Astrocyte (in vitro differentiated cells and primary cell): ENCODE data around the gene PPP1R14D. TPM values are rescaled to one million over a fixed set of nuclear protein-coding genes. Genes with fewer than 3 reads are reported as not detected.

Experiments
- DNase-seq: peaks from one replicate; pipeline ENCODE4 v3.0.0-alpha.2; 2010; ENCODE audit warnings: low read depth
- FAIRE-seq: peaks from 2 replicates; lab custom pipeline; 2011; peaks lifted over from hg19 to GRCh38; lab: Jason Lieb, UNC
- H2AFZ ChIP-seq: 2 replicates; pipeline ENCODE4 v1.6.0; 2012; ENCODE audit warnings: low read depth, low read length, inconsistent platforms
- H3K27ac ChIP-seq: 2 replicates; pipeline ENCODE4 v1.5.1; 2011; ENCODE audit warnings: low read depth, low read length, inconsistent platforms
- H3K27me3 ChIP-seq: 2 replicates; pipeline ENCODE4 v1.6.0; 2011; ENCODE audit warnings: low read length, inconsistent platforms; ENCODE audit not compliant: insufficient read depth
- H3K36me3 ChIP-seq: 2 replicates; pipeline ENCODE4 v1.5.1; 2011; ENCODE audit warnings: low read length, inconsistent platforms; ENCODE audit not compliant: insufficient read depth
- H3K4me1 ChIP-seq: 2 replicates; pipeline ENCODE4 v1.5.1; 2011; ENCODE audit warnings: low read length, inconsistent platforms; ENCODE audit not compliant: insufficient read depth
- H3K4me2 ChIP-seq: 2 replicates; pipeline ENCODE4 v1.6.0; 2012; ENCODE audit warnings: low read length, inconsistent platforms
- H3K4me3 ChIP-seq: 2 replicates; pipeline ENCODE4 v1.5.1; 2011; ENCODE audit warnings: low read depth, mild to moderate bottlenecking, low read length, inconsistent platforms; ENCODE audit not compliant: insufficient read depth
- H3K79me2 ChIP-seq: 2 replicates; pipeline ENCODE4 v1.6.0; 2012; ENCODE audit warnings: mild to moderate bottlenecking, low read length, inconsistent platforms; ENCODE audit not compliant: insufficient read depth
- H3K9ac ChIP-seq: 2 replicates; pipeline ENCODE4 v1.6.0; 2012; ENCODE audit warnings: mild to moderate bottlenecking, low read length, inconsistent platforms
- H3K9me3 ChIP-seq: 2 replicates; pipeline ENCODE4 v1.5.1; 2012; ENCODE audit warnings: low read depth, mild to moderate bottlenecking, low read length, inconsistent platforms; ENCODE audit not compliant: insufficient read depth
- H4K20me1 ChIP-seq: 2 replicates; pipeline ENCODE4 v1.6.0; 2012; ENCODE audit warnings: low read length, inconsistent platforms; ENCODE audit not compliant: insufficient read depth
- H3K27ac Mint-ChIP-seq: one replicate; pipeline ENCODE4 v1.8.0; 2021; ENCODE audit warnings: mild to moderate bottlenecking, mixed read lengths; ENCODE audit not compliant: unreplicated experiment
- H3K27me3 Mint-ChIP-seq: one replicate; pipeline ENCODE4 v1.8.0; 2021; ENCODE audit warnings: low read depth, mixed read lengths; ENCODE audit not compliant: unreplicated experiment
- H3K36me3 Mint-ChIP-seq: one replicate; pipeline ENCODE4 v1.8.0; 2021; ENCODE audit warnings: low read depth, mixed read lengths; ENCODE audit not compliant: unreplicated experiment
- H3K4me1 Mint-ChIP-seq: one replicate; pipeline ENCODE4 v1.8.0; 2021; ENCODE audit warnings: low read depth, mixed read lengths; ENCODE audit not compliant: unreplicated experiment
- H3K4me3 Mint-ChIP-seq: one replicate; pipeline ENCODE4 v1.8.0; 2021; ENCODE audit warnings: mild to moderate bottlenecking, moderate library complexity, mixed read lengths; ENCODE audit not compliant: unreplicated experiment
- H3K9me3 Mint-ChIP-seq: one replicate; pipeline ENCODE4 v1.8.0; 2021; ENCODE audit warnings: mild to moderate bottlenecking, mixed read lengths; ENCODE audit not compliant: unreplicated experiment
- CTCF ChIP-seq: IDR thresholded peaks from 2 replicates; pipeline ENCODE4 v1.5.1; 2011; ENCODE audit warnings: low read depth, mild to moderate bottlenecking, inconsistent platforms, low read length, moderate library complexity; ENCODE audit not compliant: insufficient read depth
- EZH2 ChIP-seq: IDR thresholded peaks from 2 replicates; pipeline ENCODE4 v1.6.1; 2012; ENCODE audit warnings: mild to moderate bottlenecking, low read length, inconsistent platforms; ENCODE audit not compliant: insufficient read depth
- total RNA-seq: library from RNA; stranded (reverse); gene quantifications from 2 replicates; pipeline ENCODE4 v1.2.1, GENCODE V29; 2021

Gene PPP1R14D
- total RNA-seq, 1 donor from 2014 or later = not detected

DNA sequence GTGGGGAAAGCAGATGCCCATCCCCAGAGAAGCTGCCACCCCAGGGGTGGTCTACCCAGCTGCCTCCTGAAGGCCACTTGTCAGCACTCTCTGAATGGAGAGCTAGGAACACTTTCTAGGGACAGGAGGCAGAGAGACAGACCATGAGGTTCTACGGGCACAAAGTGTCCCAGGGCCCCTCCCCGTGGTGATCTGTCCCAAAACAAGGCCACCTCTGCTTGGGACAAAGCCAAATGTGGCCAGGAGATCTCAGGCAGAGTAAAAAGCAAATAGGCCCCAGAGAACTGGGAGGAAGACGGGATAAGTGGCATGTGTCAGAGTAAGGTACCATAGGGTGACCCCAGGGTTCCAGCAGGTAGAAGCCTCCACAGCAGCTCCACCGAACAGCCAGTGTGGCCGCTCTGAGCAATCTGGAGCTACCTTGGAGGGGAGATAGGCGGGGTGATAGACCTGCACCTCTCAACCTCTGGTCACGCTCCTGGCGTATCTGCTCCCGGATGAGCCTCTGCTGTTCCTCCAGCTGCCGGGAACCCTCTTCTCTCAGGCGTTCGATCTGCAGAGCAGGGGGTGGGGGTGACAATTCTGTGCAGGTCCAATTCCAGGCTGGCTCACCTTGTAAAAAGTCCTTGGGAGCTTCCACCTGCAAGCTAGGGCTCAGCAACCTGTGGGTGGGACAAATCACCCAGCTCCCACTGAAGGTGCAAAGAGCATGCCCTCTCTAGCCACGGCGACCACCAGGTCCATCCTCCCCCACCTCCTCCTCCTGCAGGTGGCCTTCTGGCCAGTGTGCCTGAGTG lies 52.6 kb downstream of the PPP1R14D start:
- Histone ChIP-seq H4K20me1 (peaks cover 7% of the 10 kb centered on the region), H3K4me2 (no peak overlapping the region), H3K9me3 (no peaks in the 10 kb centered on the region), H2AFZ (no peak overlapping the region), H3K9ac (no peak overlapping the region), H3K27ac (no peak overlapping the region), H3K4me1 (peaks cover 5% of the 10 kb centered on the region), H3K36me3 (peaks cover 27% of the 10 kb centered on the region), H3K4me3 (no peak overlapping the region), H3K79me2 (no peaks in the 10 kb centered on the region), H3K27me3 (no peaks in the 10 kb centered on the region)
- Mint-ChIP-seq H3K4me1 (peaks cover 6% of the 10 kb centered on the region), H3K9me3 (no peaks in the 10 kb centered on the region), H3K36me3 (peaks cover 20% of the 10 kb centered on the region), H3K4me3 (no peak overlapping the region), H3K27me3 (no peaks in the 10 kb centered on the region), H3K27ac (no peak overlapping the region)
- FAIRE-seq (no peak), DNase-seq (no peak)
- no peak for TF ChIP-seq EZH2
- TF ChIP-seq CTCF = no peak

DNA sequence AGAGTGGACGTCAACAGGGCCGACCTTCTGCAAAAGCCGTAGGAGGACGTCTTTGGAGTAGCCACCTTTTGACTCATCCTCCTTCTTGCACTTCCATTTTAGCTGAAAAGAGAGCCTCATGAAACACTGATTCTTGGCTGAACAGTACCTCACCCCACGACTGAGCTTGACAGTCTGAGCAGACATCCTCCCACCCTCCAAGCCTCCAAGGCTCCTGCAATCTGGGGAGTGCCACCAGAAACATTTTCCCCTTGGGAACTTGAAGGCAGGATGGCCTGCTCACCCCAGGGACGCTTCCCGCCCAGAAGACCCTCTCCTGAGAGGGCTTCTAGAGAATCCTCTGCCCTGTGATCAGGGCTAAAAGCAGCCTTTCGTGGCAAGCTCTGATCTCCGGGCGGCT lies 53.5 kb downstream of the PPP1R14D start:
- peaks cover 8% of the 10 kb centered on the region for H3K4me1 Mint-ChIP-seq
- H3K27ac ChIP-seq = no peak overlapping the region
- no peak overlapping the region for H3K4me2 ChIP-seq
- no peak overlapping the region for H3K27ac Mint-ChIP-seq
- no peak for DNase-seq
- no peaks in the 10 kb centered on the region for H3K79me2 ChIP-seq
- no peaks in the 10 kb centered on the region for H3K9me3 ChIP-seq
- no peak overlapping the region for H3K9ac ChIP-seq
- peaks cover 20% of the 10 kb centered on the region for H3K36me3 Mint-ChIP-seq
- peaks cover 7% of the 10 kb centered on the region for H3K4me1 ChIP-seq
- H3K36me3 ChIP-seq = peaks cover 25% of the 10 kb centered on the region
- H3K27me3 ChIP-seq = no peaks in the 10 kb centered on the region
- no peaks in the 10 kb centered on the region for H3K27me3 Mint-ChIP-seq
- H4K20me1 ChIP-seq = peaks cover 12% of the 10 kb centered on the region
- no peak overlapping the region for H3K4me3 Mint-ChIP-seq
- no peak overlapping the region for H2AFZ ChIP-seq
- no peak for TF ChIP-seq EZH2
- TF ChIP-seq CTCF = no peak
- H3K4me3 ChIP-seq = no peak overlapping the region
- no peaks in the 10 kb centered on the region for H3K9me3 Mint-ChIP-seq
- no peak for FAIRE-seq

GRCh38 chr15:40773902-40774301 lies 54.6 kb downstream of the PPP1R14D start:
- no peaks in the 10 kb centered on the region for H3K27me3 ChIP-seq
- no peak overlapping the region for H3K9ac ChIP-seq
- H4K20me1 ChIP-seq = peaks cover 17% of the 10 kb centered on the region
- peaks cover 15% of the 10 kb centered on the region for H3K36me3 ChIP-seq
- no peak for DNase-seq
- peaks cover 18% of the 10 kb centered on the region for H3K4me1 ChIP-seq
- Mint-ChIP-seq H3K27me3 (no peaks in the 10 kb centered on the region), H3K27ac (no peak overlapping the region), H3K4me3 (no peak overlapping the region), H3K9me3 (no peaks in the 10 kb centered on the region), H3K4me1 (peaks cover 14% of the 10 kb centered on the region), H3K36me3 (peaks cover 20% of the 10 kb centered on the region)
- FAIRE-seq = no peak
- no peaks in the 10 kb centered on the region for H3K79me2 ChIP-seq
- H3K4me2 ChIP-seq = no peak overlapping the region
- H3K4me3 ChIP-seq = no peak overlapping the region
- TF ChIP-seq EZH2 (no peak), CTCF (no peak)
- no peak overlapping the region for H2AFZ ChIP-seq
- H3K9me3 ChIP-seq = no peaks in the 10 kb centered on the region
- H3K27ac ChIP-seq = no peak overlapping the region
